Sigmoid colon (tissue), 7 donors: Measurements from ENCODE around the gene BEST1. TPM values are rescaled to one million over a fixed set of nuclear protein-coding genes. Genes with fewer than 3 reads are reported as not detected.

Experiments used
- DNase-seq: peaks from one replicate; pipeline ENCODE4 v3.0.0-alpha.2; 2019
- H3K27ac ChIP-seq, 4 donors: fragments of 200-600 bp; sonication (generic); one replicate each; pipeline ENCODE4 v1.5.1; 2016 to 2019; ENCODE audit warnings: mild to moderate bottlenecking in 1 of 4
- H3K27me3 ChIP-seq, 3 donors: fragments of 200-600 bp; sonication (generic); one replicate each; pipeline ENCODE4 v1.5.1; 2019; ENCODE audit warnings: mild to moderate bottlenecking in 1 of 3
- H3K36me3 ChIP-seq, 4 donors: fragments of 200-600 bp; sonication (generic); one replicate each; pipeline ENCODE4 v1.5.1; 2016 to 2019
- H3K4me1 ChIP-seq, 4 donors: fragments of 200-600 bp; sonication (generic); one replicate each; pipeline ENCODE4 v1.5.1; 2017 to 2019
- H3K4me3 ChIP-seq, 4 donors: fragments of 200-600 bp; sonication (generic); one replicate each; pipeline ENCODE4 v1.5.1; 2017 to 2019; ENCODE audit warnings: mild to moderate bottlenecking in 2 of 4, moderate library complexity in 1 of 4
- H3K9me3 ChIP-seq, 4 donors: fragments of 200-600 bp in 3 of 4; sonication (generic) in 3 of 4; one replicate each; pipeline versions ENCODE4 v1.5.1 to v1.6.1; 2013 to 2019
- CTCF ChIP-seq, 4 experiments: fragments of 450-650 bp in 3 of 4; fragments of 200-600 bp in 1 of 4; IDR thresholded peaks; one replicate each; pipeline ENCODE4 v1.5.1; 2016 to 2019; ENCODE audit warnings: antibody characterized with exemption in 4 of 4, mild to moderate bottlenecking in 3 of 4, moderate library complexity in 2 of 4
- EP300 ChIP-seq, 4 donors: sonication (generic); formaldehyde crosslinking; IDR thresholded peaks; one replicate each; pipeline ENCODE4 v1.6.1; 2017; ENCODE audit warnings: antibody characterized with exemption in 4 of 4
- POLR2A ChIP-seq, 2 donors: fragments of 450-650 bp; IDR thresholded peaks; one replicate each; pipeline ENCODE4 v1.6.1; 2016; ENCODE audit warnings: antibody characterized with exemption in 2 of 2, mild to moderate bottlenecking in 2 of 2, moderate library complexity in 2 of 2
- POLR2AphosphoS5 ChIP-seq, 4 donors: sonication (generic); formaldehyde crosslinking; IDR thresholded peaks; one replicate each; pipeline ENCODE4 v1.6.1; 2017; ENCODE audit warnings: antibody characterized with exemption in 4 of 4
- WGBS, 2 donors: extraction: QIAGEN DNeasy Blood & Tissue Kit; methylation state at CpG; one replicate each; pipeline ENCODE4 v1.1.7; 2013; 5-methylcytosine and 5-hydroxymethylcytosine counted together
- intact Hi-C: fragments of 100-400 bp; cut with DNase I; formaldehyde crosslinking; loops from one replicate; pipeline ENCODE4 v1.15.1; 2023
- polyA plus RNA-seq, 3 donors: library from polyadenylated mRNA; stranded (reverse); fragments of 200-250 nt; gene quantifications; one replicate each; pipeline ENCODE4 v1.2.3, GENCODE V29; 2013
- total RNA-seq, 4 donors: library from RNA; depleted of rRNA; stranded (reverse); fragments of >200 nt; gene quantifications; one replicate each; pipeline ENCODE4 v1.1.0, GENCODE V29; 2016
- donor health status: healthy with polysubstance abuse.
- donor health status: Bipolar disorder and iron deficiency.
- donor health status: healthy.

Gene BEST1
- total and polyA plus RNA-seq, 7 donors = 0.83 to 9.6 (median 4.3) TPM

GRCh38 chr11:61969838-61970662 lies 19.9 kb downstream of the BEST1 start:
- H3K4me3 ChIP-seq = no peak overlapping the region
- H3K4me1 ChIP-seq = peaks cover 0 to 69% (median 67%) of the 10 kb centered on the region in 4 donors

GRCh38 chr11:61971248-61972111 lies 21.3 kb downstream of the BEST1 start:
- H3K9me3 ChIP-seq = no peaks in the 10 kb centered on the region
- TF ChIP-seq CTCF (IDR thresholded peaks at IDR 0.05) = no peak
- peak; percentile 72 to 92 (median 92) for TF ChIP-seq POLR2AphosphoS5 (IDR thresholded peaks at IDR 0.05)
- peak in 3 of 4 donors; percentile 60 to 96 (median 73) for TF ChIP-seq EP300 (IDR thresholded peaks at IDR 0.05)
- peak; percentile 38 to 47 for TF ChIP-seq POLR2A (IDR thresholded peaks at IDR 0.05)
- WGBS, 2 donors = 30 to 31% methylated on average over 16 of the region's 16 CpGs
- no peaks in the 10 kb centered on the region for H3K27me3 ChIP-seq
- peak; percentile 100 for DNase-seq
- peak overlapping the region; percentile 99 to 100 (median 100) for H3K27ac ChIP-seq
- H3K36me3 ChIP-seq = no peaks in the 10 kb centered on the region
- peaks cover 0 to 68% (median 61%) of the 10 kb centered on the region in 4 donors for H3K4me1 ChIP-seq
- H3K4me3 ChIP-seq = peak overlapping the region in 2 of 4 donors; percentile 10 to 11
- intact Hi-C loops = loop anchor here (5.0 to 10.0 kb wide), 2 partner anchors 136 to 1057 kb away; partner anchors contain the start of gene TMEM109

More at GRCh38 chr11:61969838-61970662, 19.9 kb downstream of the BEST1 start:
- no peaks in the 10 kb centered on the region for H3K27me3 ChIP-seq
- no peak for DNase-seq
- H3K9me3 ChIP-seq = no peaks in the 10 kb centered on the region
- peaks cover 0 to 12% (median 5%) of the 10 kb centered on the region in 4 donors for H3K36me3 ChIP-seq
- TF ChIP-seq CTCF (IDR thresholded peaks at IDR 0.05) = no peak
- peak in 3 of 4 donors; percentile 37 to 73 (median 42) for TF ChIP-seq POLR2AphosphoS5 (IDR thresholded peaks at IDR 0.05)
- TF ChIP-seq EP300 (IDR thresholded peaks at IDR 0.05) = peak in 1 of 4 donors; percentile 33
- no peak for TF ChIP-seq POLR2A (IDR thresholded peaks at IDR 0.05)
- intact Hi-C loops = loop anchor here (5.0 to 10.0 kb wide), 3 partner anchors 78 to 1055 kb away; partner anchors contain the start of genes FADS3 and TMEM109
- WGBS, 2 donors = 85 to 87% methylated on average over 2 of the region's 2 CpGs
- H3K27ac ChIP-seq = peak overlapping the region; percentile 99 to 100 (median 100)

GRCh38 chr11:61972112-61972671 lies 22.0 kb downstream of the BEST1 start:
- Histone ChIP-seq H3K27me3 (no peaks in the 10 kb centered on the region), H3K9me3 (no peaks in the 10 kb centered on the region), H3K4me3 (peak overlapping the region in 2 of 4 donors; percentile 10 to 15), H3K36me3 (no peaks in the 10 kb centered on the region), H3K4me1 (peaks cover 0 to 68% (median 61%) of the 10 kb centered on the region in 4 donors), H3K27ac (peak overlapping the region; percentile 99 to 100 (median 100))
- 58 to 63% methylated on average over 7 of the region's 7 CpGs for WGBS, 2 donors
- TF ChIP-seq POLR2AphosphoS5 (IDR thresholded peaks at IDR 0.05) (no peak), CTCF (IDR thresholded peaks at IDR 0.05) (no peak), POLR2A (IDR thresholded peaks at IDR 0.05) (no peak), EP300 (IDR thresholded peaks at IDR 0.05) (no peak)
- no peak for DNase-seq
- intact Hi-C loops = loop anchor here (5.0 to 10.0 kb wide), 2 partner anchors 135 to 1057 kb away; partner anchors contain the start of gene TMEM109
